Testis (tissue), 2 donors: ENCODE measurements around the gene CACNA2D4.

Experiments used
- POLR2A ChIP-seq: fragments of 450-650 bp; IDR thresholded peaks from one replicate; pipeline ENCODE4 v1.6.1; 2017; ENCODE audit warnings: antibody characterized with exemption, mild to moderate bottlenecking, moderate library complexity
- TF ChIP-seq, protein P1 (sequence below), 3 experiments: fragments of 450-650 bp in 2 of 3; fragments of 200-600 bp in 1 of 3; sonication (generic) in 1 of 3; IDR thresholded peaks; one replicate each; pipeline ENCODE4 v1.5.1; 2016 to 2019; ENCODE audit warnings: antibody characterized with exemption in 3 of 3, mild to moderate bottlenecking in 2 of 3, moderate library complexity in 1 of 3

DNA sequence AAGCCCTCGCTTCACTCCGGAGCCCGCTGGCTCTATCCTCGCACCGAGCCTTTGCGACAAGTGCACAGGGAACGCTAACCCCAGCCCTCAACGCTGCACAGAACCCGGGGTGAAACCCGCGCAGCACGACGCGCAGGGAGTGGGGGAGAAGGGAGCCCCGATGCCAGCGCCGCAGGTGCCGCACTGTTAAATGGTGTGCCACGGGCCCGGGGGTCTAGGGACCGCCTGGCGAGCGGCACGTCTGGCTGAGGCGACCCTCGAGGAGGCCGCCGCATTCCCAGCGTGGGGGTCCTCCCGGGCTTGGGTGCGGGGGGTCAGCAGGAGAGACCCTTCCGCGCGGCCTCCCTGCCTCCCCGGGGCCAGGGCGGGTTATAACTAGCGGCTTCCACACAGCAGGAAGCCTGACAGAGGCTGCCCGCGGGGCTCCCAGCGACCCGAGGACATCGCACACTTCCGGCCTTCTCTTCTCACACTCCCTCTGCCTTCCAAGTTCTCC is 121.9 kb downstream of the CACNA2D4 start:
- TF ChIP-seq, protein P1, sequence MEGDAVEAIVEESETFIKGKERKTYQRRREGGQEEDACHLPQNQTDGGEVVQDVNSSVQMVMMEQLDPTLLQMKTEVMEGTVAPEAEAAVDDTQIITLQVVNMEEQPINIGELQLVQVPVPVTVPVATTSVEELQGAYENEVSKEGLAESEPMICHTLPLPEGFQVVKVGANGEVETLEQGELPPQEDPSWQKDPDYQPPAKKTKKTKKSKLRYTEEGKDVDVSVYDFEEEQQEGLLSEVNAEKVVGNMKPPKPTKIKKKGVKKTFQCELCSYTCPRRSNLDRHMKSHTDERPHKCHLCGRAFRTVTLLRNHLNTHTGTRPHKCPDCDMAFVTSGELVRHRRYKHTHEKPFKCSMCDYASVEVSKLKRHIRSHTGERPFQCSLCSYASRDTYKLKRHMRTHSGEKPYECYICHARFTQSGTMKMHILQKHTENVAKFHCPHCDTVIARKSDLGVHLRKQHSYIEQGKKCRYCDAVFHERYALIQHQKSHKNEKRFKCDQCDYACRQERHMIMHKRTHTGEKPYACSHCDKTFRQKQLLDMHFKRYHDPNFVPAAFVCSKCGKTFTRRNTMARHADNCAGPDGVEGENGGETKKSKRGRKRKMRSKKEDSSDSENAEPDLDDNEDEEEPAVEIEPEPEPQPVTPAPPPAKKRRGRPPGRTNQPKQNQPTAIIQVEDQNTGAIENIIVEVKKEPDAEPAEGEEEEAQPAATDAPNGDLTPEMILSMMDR (IDR thresholded peaks at IDR 0.05) = no peak
- TF ChIP-seq POLR2A = no peak
